HCT116 (cell line): ENCODE measurements around the gene IVD. TPM values are rescaled to one million over a fixed set of nuclear protein-coding genes. Genes with fewer than 3 reads are reported as not detected.
A peak's percentile ranks its signal among the peaks of the same experiment; 100 is the strongest.

ENCODE experiments used
- ATAC-seq: fragments of 200-7000 bp; cut with Tn5 transposase; 2 replicates; pipeline ENCODE4 v1.9.1; 2020; ENCODE audit warnings: mild to moderate bottlenecking, moderate library complexity
- BruUV-seq: library from RNA; stranded (reverse); fragments of 400-500 nt; replicated peaks from 2 replicates; lab custom pipeline; 2021; lab: Mats Ljungman, UMichigan
- CTCF ChIA-PET: fragments of 300-600 bp; sonication (Branson Sonifier 250); formaldehyde crosslinking; loops from one replicate; lab custom pipeline; 2021; ENCODE audit warnings: antibody characterized with exemption; lab: Charles Lee
- POLR2A ChIA-PET: fragments of 300-600, 350-600 bp; sonication (Branson Sonifier 250); formaldehyde crosslinking; loops from one replicate; lab custom pipeline; 2021; ENCODE audit warnings: antibody characterized with exemption; lab: Charles Lee
- RAD21 ChIA-PET, 2 experiments: fragments of 300-600 bp; sonication (Branson Sonifier 250); formaldehyde crosslinking; loops; one replicate each; lab custom pipeline; 2023; ENCODE audit warnings: low total read pairs in 2 of 2; ENCODE audit not compliant: uncharacterized antibody in 2 of 2, unreplicated experiment in 2 of 2, low non-redundant PET in 1 of 2; lab: Charles Lee
- DNase-seq: peaks from one replicate; pipeline ENCODE4 v3.0.0-alpha.2; 2010; ENCODE audit warnings: low read depth, low spot score
- H2AFZ ChIP-seq: fragments of 200-600 bp; shearing (Covaris generic), sonication (generic); 2 replicates; pipeline ENCODE4 v1.6.1; 2017; ENCODE audit warnings: low read depth, mixed run types, mixed read lengths, antibody characterized with exemption, low read length; ENCODE audit not compliant: poor library complexity, severe bottlenecking
- H3K27ac ChIP-seq: 2 replicates; pipeline ENCODE4 v1.5.1; 2012; ENCODE audit warnings: low read depth, low read length
- H3K27me3 ChIP-seq: fragments of 200-600 bp; sonication (generic); 2 replicates; pipeline ENCODE4 v1.6.1; 2016; ENCODE audit warnings: mixed run types, low read length, mixed read lengths; ENCODE audit not compliant: insufficient read depth
- H3K36me3 ChIP-seq, 2 experiments: fragments of 200-500 bp in 1 of 2; fragments of 200-600 bp in 1 of 2; sonication (Bioruptor generic) in 1 of 2; sonication (generic) in 1 of 2; 2 replicates each; pipeline versions ENCODE4 v1.5.1 to v1.6.1; 2014 to 2016; ENCODE audit warnings: low read length in 2 of 2, inconsistent platforms in 1 of 2, mixed read lengths in 1 of 2, mixed run types in 1 of 2; ENCODE audit not compliant: insufficient read depth in 2 of 2, control insufficient read depth in 1 of 2
- H3K4me1 ChIP-seq, 2 experiments: fragments of 200-600 bp in 1 of 2; sonication (generic) in 1 of 2; 2 replicates each; pipeline versions ENCODE4 v1.5.1 to v1.6.1; 2012 to 2017; ENCODE audit warnings: low read length in 2 of 2, inconsistent platforms in 1 of 2, mild to moderate bottlenecking in 1 of 2, mixed read lengths in 1 of 2, mixed run types in 1 of 2, moderate library complexity in 1 of 2; ENCODE audit not compliant: insufficient read depth in 2 of 2, control insufficient read depth in 1 of 2
- H3K4me2 ChIP-seq: fragments of 200-600 bp; sonication (generic); 2 replicates; pipeline ENCODE4 v1.6.1; 2017; ENCODE audit warnings: mixed run types, low read length, mixed read lengths
- H3K4me3 ChIP-seq, 2 experiments: fragments of 200-600 bp in 1 of 2; sonication (generic) in 1 of 2; replicated peaks in 1 of 2; 2 replicates each; pipeline ENCODE4 v1.5.1; 2011 to 2016; ENCODE audit warnings: low read length in 2 of 2, control low read depth in 1 of 2, low read depth in 1 of 2, mild to moderate bottlenecking in 1 of 2, mixed read lengths in 1 of 2, mixed run types in 1 of 2
- H3K79me2 ChIP-seq: fragments of 200-600 bp; sonication (generic); 2 replicates; pipeline ENCODE4 v1.6.1; 2017; ENCODE audit warnings: mild to moderate bottlenecking, mixed run types, low read length, moderate library complexity, mixed read lengths; ENCODE audit not compliant: insufficient read depth
- H3K9ac ChIP-seq: fragments of 200-600 bp; sonication (generic); 2 replicates; pipeline ENCODE4 v1.6.1; 2016; ENCODE audit warnings: low read length, mixed read lengths
- H3K9me2 ChIP-seq: fragments of 200-600 bp; sonication (generic), shearing (Covaris generic); 2 replicates; pipeline ENCODE4 v1.6.1; 2017; ENCODE audit warnings: mixed run types, mild to moderate bottlenecking, moderate library complexity; ENCODE audit not compliant: insufficient read depth
- H3K9me3 ChIP-seq, 2 experiments: fragments of 200-500 bp in 1 of 2; fragments of 200-600 bp in 1 of 2; sonication (Bioruptor generic) in 1 of 2; sonication (generic) in 1 of 2; 2 replicates each; pipeline ENCODE4 v1.6.1; 2014 to 2017; ENCODE audit warnings: low read length in 2 of 2, mixed read lengths in 2 of 2, inconsistent platforms in 1 of 2, low read depth in 1 of 2, mild to moderate bottlenecking in 1 of 2, mixed run types in 1 of 2, moderate library complexity in 1 of 2; ENCODE audit not compliant: control insufficient read depth in 1 of 2, insufficient read depth in 1 of 2
- H4K20me1 ChIP-seq: fragments of 200-600 bp; sonication (generic), shearing (Covaris generic); 2 replicates; pipeline ENCODE4 v1.6.1; 2017; ENCODE audit warnings: mixed run types, mild to moderate bottlenecking, moderate library complexity; ENCODE audit not compliant: insufficient read depth
- EGR1 ChIP-seq: IDR thresholded peaks from 2 replicates; pipeline ENCODE4 v1.6.1; 2012; ENCODE audit warnings: low read depth
- ELF1 ChIP-seq: IDR thresholded peaks from 2 replicates; pipeline ENCODE4 v1.6.1; 2012; ENCODE audit warnings: low read depth, borderline replicate concordance
- EZH2 ChIP-seq: fragments of 200-600 bp; sonication (generic); IDR thresholded peaks from 2 replicates; pipeline ENCODE4 v1.6.1; 2017; ENCODE audit warnings: antibody characterized with exemption, mixed run types
- EZH2phosphoT487 ChIP-seq: fragments of 200-600 bp; IDR thresholded peaks from 2 replicates; pipeline ENCODE4 v1.6.1; 2018; ENCODE audit warnings: antibody characterized with exemption, borderline replicate concordance
- FOSL1 ChIP-seq: IDR thresholded peaks from 2 replicates; pipeline ENCODE4 v1.6.1; 2012; ENCODE audit warnings: low read depth
- JUND ChIP-seq: IDR thresholded peaks from 2 replicates; pipeline ENCODE4 v1.6.1; 2012
- POLR2A ChIP-seq: IDR thresholded peaks from 2 replicates; pipeline ENCODE4 v1.7.0; 2011; ENCODE audit warnings: borderline replicate concordance; ENCODE audit not compliant: insufficient read depth, insufficient read length; ENCODE audit errors: extremely low read depth
- POLR2AphosphoS5 ChIP-seq: IDR thresholded peaks from 2 replicates; pipeline ENCODE4 v1.6.1; 2011; ENCODE audit warnings: mild to moderate bottlenecking, low read depth, low read length, moderate library complexity
- TCF7L2 ChIP-seq: IDR thresholded peaks from 2 replicates; pipeline ENCODE4 v1.7.0; 2011; ENCODE audit warnings: borderline replicate concordance, inconsistent platforms; ENCODE audit not compliant: insufficient read depth, insufficient read length; ENCODE audit errors: extremely low read depth
- YY1 ChIP-seq: IDR thresholded peaks from 2 replicates; pipeline ENCODE4 v1.6.1; 2011; ENCODE audit warnings: low read length, low read depth, moderate library complexity, mild to moderate bottlenecking; ENCODE audit not compliant: insufficient replicate concordance; ENCODE audit errors: extremely low read depth
- ZNF274 ChIP-seq: fragments of 200-500 bp; sonication (Bioruptor generic); IDR thresholded peaks from 2 replicates; pipeline ENCODE4 v1.6.1; 2014; ENCODE audit warnings: mild to moderate bottlenecking, low read depth, low read length, inconsistent platforms
- intact Hi-C: fragments of 100-400 bp; cut with micrococcal nuclease; formaldehyde crosslinking; loops from 2 replicates; pipeline ENCODE4 v1.10.0; 2022
- total RNA-seq: library from RNA; stranded (reverse); gene quantifications from one replicate; pipeline ENCODE4 v1.2.1, GENCODE V29; 2021; ENCODE audit not compliant: unreplicated experiment
- TF ChIP-seq, protein P1 (sequence below): IDR thresholded peaks from 2 replicates; pipeline ENCODE4 v1.6.1; 2011; ENCODE audit warnings: mild to moderate bottlenecking, low read length, moderate library complexity; ENCODE audit not compliant: insufficient replicate concordance; ENCODE audit errors: extremely low read depth
- TF ChIP-seq, protein P2 (sequence below): IDR thresholded peaks from 2 replicates; pipeline ENCODE4 v1.6.1; 2012
- TF ChIP-seq, protein P3 (sequence below): IDR thresholded peaks from 2 replicates; pipeline ENCODE4 v1.6.1; 2012

IVD gene
- total RNA-seq, 1 experiment from 2014 or later = 65.6 TPM

DNA sequence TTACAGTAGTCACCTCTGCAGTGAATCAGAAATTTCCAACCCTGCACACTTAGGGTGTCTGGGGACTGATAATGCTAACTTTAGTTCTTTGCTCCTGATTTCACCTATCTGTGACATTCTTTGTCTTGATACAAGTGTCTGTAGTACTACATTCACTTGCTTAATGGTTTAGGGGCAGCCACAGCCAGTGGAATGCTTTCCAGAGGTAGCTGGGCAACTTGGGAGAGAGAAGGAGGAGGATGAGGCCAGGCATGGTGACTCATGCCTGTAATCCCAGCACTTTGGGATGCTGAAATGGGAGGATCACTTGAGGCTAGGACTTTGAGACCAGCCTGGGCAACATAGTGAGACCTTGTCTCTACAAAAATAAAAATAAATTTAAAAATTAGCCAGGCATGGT, 43.7 kb downstream of the IVD start:
- Histone ChIP-seq H3K9me3 (no peaks in the 10 kb centered on the region), H3K27me3 (no peaks in the 10 kb centered on the region), H3K4me1 (peaks cover 21 to 35% of the 10 kb centered on the region in 2 experiments), H4K20me1 (no peaks in the 10 kb centered on the region; the same call in 1 of the 2 replicates), H3K79me2 (peaks cover 89% of the 10 kb centered on the region), H3K4me3 (no peak overlapping the region), H3K36me3 (no peaks in the 10 kb centered on the region), H3K27ac (no peak overlapping the region), H2AFZ (no peak overlapping the region), H3K4me2 (peak overlapping the region; percentile 28; the same call in 1 of the 2 replicates), H3K9me2 (no peaks in the 10 kb centered on the region), H3K9ac (no peak overlapping the region)
- TF ChIP-seq FOSL1 (no peak), POLR2AphosphoS5 (no peak), JUND (no peak), EZH2phosphoT487 (no peak), TCF7L2 (no peak)
- TF ChIP-seq, protein P1, sequence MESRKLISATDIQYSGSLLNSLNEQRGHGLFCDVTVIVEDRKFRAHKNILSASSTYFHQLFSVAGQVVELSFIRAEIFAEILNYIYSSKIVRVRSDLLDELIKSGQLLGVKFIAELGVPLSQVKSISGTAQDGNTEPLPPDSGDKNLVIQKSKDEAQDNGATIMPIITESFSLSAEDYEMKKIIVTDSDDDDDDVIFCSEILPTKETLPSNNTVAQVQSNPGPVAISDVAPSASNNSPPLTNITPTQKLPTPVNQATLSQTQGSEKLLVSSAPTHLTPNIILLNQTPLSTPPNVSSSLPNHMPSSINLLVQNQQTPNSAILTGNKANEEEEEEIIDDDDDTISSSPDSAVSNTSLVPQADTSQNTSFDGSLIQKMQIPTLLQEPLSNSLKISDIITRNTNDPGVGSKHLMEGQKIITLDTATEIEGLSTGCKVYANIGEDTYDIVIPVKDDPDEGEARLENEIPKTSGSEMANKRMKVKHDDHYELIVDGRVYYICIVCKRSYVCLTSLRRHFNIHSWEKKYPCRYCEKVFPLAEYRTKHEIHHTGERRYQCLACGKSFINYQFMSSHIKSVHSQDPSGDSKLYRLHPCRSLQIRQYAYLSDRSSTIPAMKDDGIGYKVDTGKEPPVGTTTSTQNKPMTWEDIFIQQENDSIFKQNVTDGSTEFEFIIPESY = no peak
- no TSS peak for BruUV-seq
- ChIA-PET RAD21 (no interaction called here), CTCF (no interaction called here), POLR2A (no interaction called here)
- intact Hi-C loops = no loop called here
- peak; percentile 70 for ATAC-seq
- no peak for DNase-seq

DNA sequence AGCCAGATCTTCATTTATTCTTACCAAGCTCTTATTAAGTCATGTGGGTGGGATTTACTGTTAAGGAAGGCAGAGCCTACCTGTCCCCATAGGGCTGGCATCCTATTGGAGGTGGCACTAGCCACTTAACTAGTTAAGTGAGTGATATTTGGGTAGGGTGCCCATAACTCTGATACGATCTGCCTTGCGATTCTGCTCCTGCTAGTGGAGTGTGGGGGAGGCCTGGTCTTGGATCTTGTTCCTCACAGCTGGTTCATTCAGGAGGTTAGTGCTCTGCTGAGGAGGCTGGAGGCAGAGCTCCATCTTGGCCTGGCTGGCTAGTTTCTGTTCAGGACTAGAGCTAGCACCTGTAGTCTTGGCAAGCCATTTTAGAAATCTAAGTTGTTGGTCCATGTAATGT, 44.5 kb downstream of the IVD start:
- CTCF ChIA-PET = interaction anchor here (1.6 kb wide), 1 partner anchor 111 kb away, joined by 4 read pairs; no protein-coding TSS in a partner anchor
- POLR2A ChIA-PET = interaction anchor here (0.7 kb wide), 1 partner anchor 35 kb away, joined by 4 read pairs; no protein-coding TSS in a partner anchor
- no peak overlapping the region for H2AFZ ChIP-seq
- H4K20me1 ChIP-seq = no peaks in the 10 kb centered on the region; the same call in 1 of the 2 replicates
- DNase-seq (no peak), ATAC-seq (no peak)
- peaks cover 28 to 43% of the 10 kb centered on the region in 2 experiments for H3K4me1 ChIP-seq
- H3K9ac ChIP-seq = no peak overlapping the region
- no peaks in the 10 kb centered on the region for H3K9me2 ChIP-seq
- RAD21 ChIA-PET = no interaction called here
- no peak overlapping the region for H3K4me3 ChIP-seq
- H3K79me2 ChIP-seq = peaks cover 89% of the 10 kb centered on the region
- intact Hi-C loops = no loop called here
- H3K27ac ChIP-seq = no peak overlapping the region
- no peaks in the 10 kb centered on the region for H3K9me3 ChIP-seq
- no peaks in the 10 kb centered on the region for H3K27me3 ChIP-seq
- no peaks in the 10 kb centered on the region for H3K36me3 ChIP-seq
- no peak overlapping the region for H3K4me2 ChIP-seq
- BruUV-seq = no TSS peak
- TF ChIP-seq YY1 (no peak), EZH2 (no peak), FOSL1 (no peak), ZNF274 (no peak), EGR1 (no peak), POLR2AphosphoS5 (no peak), TCF7L2 (no peak), ELF1 (no peak), POLR2A (no peak)
- TF ChIP-seq, protein P2, sequence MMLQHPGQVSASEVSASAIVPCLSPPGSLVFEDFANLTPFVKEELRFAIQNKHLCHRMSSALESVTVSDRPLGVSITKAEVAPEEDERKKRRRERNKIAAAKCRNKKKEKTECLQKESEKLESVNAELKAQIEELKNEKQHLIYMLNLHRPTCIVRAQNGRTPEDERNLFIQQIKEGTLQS = no peak
- TF ChIP-seq, protein P3, sequence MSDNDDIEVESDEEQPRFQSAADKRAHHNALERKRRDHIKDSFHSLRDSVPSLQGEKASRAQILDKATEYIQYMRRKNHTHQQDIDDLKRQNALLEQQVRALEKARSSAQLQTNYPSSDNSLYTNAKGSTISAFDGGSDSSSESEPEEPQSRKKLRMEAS = no peak
- TF ChIP-seq, protein P1 = no peak
